WTC11 (cell line): ENCODE data around the gene ARMC9. TPM values are rescaled to one million over a fixed set of nuclear protein-coding genes. Genes with fewer than 3 reads are reported as not detected.

Experiments
- ATAC-seq: fragments of 200-7000 bp; cut with Tn5 transposase; 2 replicates; pipeline ENCODE4 v1.10.0; 2021; ENCODE audit warnings: mild to moderate bottlenecking, moderate library complexity
- CTCF ChIA-PET: fragments of 300-600 bp; sonication (Branson Sonifier 250); formaldehyde crosslinking; loops from one replicate; lab custom pipeline; 2021; ENCODE audit warnings: antibody characterized with exemption; lab: Charles Lee
- POLR2A ChIA-PET: fragments of 350-600 bp; sonication (Branson Sonifier 250); formaldehyde crosslinking; loops from one replicate; lab custom pipeline; 2021; ENCODE audit warnings: antibody characterized with exemption; lab: Charles Lee
- DNase-seq: peaks from one replicate; pipeline ENCODE4 v3.0.0; 2021; ENCODE audit warnings: low spot score
- H3K27ac Mint-ChIP-seq: 2 replicates; pipeline ENCODE4 v1.8.0; 2021; ENCODE audit warnings: mixed read lengths
- H3K27me3 Mint-ChIP-seq: 2 replicates; pipeline ENCODE4 v1.8.0; 2021; ENCODE audit warnings: low read depth, mild to moderate bottlenecking, moderate library complexity, mixed read lengths
- H3K36me3 Mint-ChIP-seq: 2 replicates; pipeline ENCODE4 v1.8.0; 2021; ENCODE audit warnings: mixed read lengths
- H3K4me1 Mint-ChIP-seq: 2 replicates; pipeline ENCODE4 v1.8.0; 2022; ENCODE audit warnings: mixed read lengths
- H3K4me3 Mint-ChIP-seq: 2 replicates; pipeline ENCODE4 v1.8.0; 2021; ENCODE audit warnings: mild to moderate bottlenecking, moderate library complexity, mixed read lengths
- H3K9me3 Mint-ChIP-seq: 2 replicates; pipeline ENCODE4 v1.8.0; 2021; ENCODE audit warnings: mixed read lengths
- AFF4 ChIP-seq: sonication (generic); formaldehyde crosslinking; IDR thresholded peaks from 2 replicates; pipeline ENCODE4 v1.8.1; 2023; ENCODE audit warnings: mild to moderate bottlenecking, missing genetic modification reagents, borderline replicate concordance
- ATF3 ChIP-seq: sonication (generic); formaldehyde crosslinking; conservative IDR thresholded peaks from 2 replicates; pipeline ENCODE4 v1.8.1; 2022; ENCODE audit warnings: mild to moderate bottlenecking, missing genetic modification reagents
- CREM ChIP-seq: sonication (generic); formaldehyde crosslinking; IDR thresholded peaks from 2 replicates; pipeline ENCODE4 v1.8.1; 2022; ENCODE audit warnings: mild to moderate bottlenecking, missing genetic modification reagents, moderate library complexity
- EMX1 ChIP-seq: fragments of 250-450 bp; sonication (Bioruptor Pico); IDR thresholded peaks from 2 replicates; pipeline ENCODE4 v1.8.0; 2021; ENCODE audit warnings: mild to moderate bottlenecking
- ESRRA ChIP-seq: sonication (generic); formaldehyde crosslinking; IDR thresholded peaks from 2 replicates; pipeline ENCODE4 v1.8.1; 2022; ENCODE audit warnings: mild to moderate bottlenecking, missing genetic modification reagents, borderline replicate concordance
- GTF2I ChIP-seq: fragments of 250-450 bp; sonication (Bioruptor Pico); conservative IDR thresholded peaks from 2 replicates; pipeline ENCODE4 v1.4.0; 2021; ENCODE audit warnings: mild to moderate bottlenecking
- IRF1 ChIP-seq: sonication (generic); formaldehyde crosslinking; IDR thresholded peaks from 2 replicates; pipeline ENCODE4 v1.8.0; 2023; ENCODE audit warnings: missing genetic modification reagents
- IRF2 ChIP-seq: sonication (generic); formaldehyde crosslinking; IDR thresholded peaks from 2 replicates; pipeline ENCODE4 v1.8.0; 2022; ENCODE audit warnings: low read depth, missing genetic modification reagents, borderline replicate concordance
- JAZF1 ChIP-seq: fragments of 250-450 bp; sonication (Bioruptor Pico); IDR thresholded peaks from 2 replicates; pipeline ENCODE4 v1.9.0; 2021; ENCODE audit warnings: moderate library complexity, mild to moderate bottlenecking, inconsistent platforms
- MYBL2 ChIP-seq: sonication (generic); formaldehyde crosslinking; IDR thresholded peaks from 2 replicates; pipeline ENCODE4 v1.8.1; 2023; ENCODE audit warnings: mild to moderate bottlenecking, moderate library complexity, missing genetic modification reagents
- NFE2L1 ChIP-seq: sonication (generic); formaldehyde crosslinking; IDR thresholded peaks from 2 replicates; pipeline ENCODE4 v1.8.1; 2023; ENCODE audit warnings: missing genetic modification reagents
- NFYB ChIP-seq: sonication (generic); formaldehyde crosslinking; conservative IDR thresholded peaks from 2 replicates; pipeline ENCODE4 v1.8.0; 2022; ENCODE audit warnings: low read depth, missing genetic modification reagents
- NR1H2 ChIP-seq: sonication (generic); formaldehyde crosslinking; IDR thresholded peaks from 2 replicates; pipeline ENCODE4 v1.9.0; 2021; ENCODE audit warnings: mild to moderate bottlenecking, moderate library complexity, missing genetic modification reagents
- RELA ChIP-seq: sonication (generic); formaldehyde crosslinking; IDR thresholded peaks from 2 replicates; pipeline ENCODE4 v1.8.1; 2022; ENCODE audit warnings: missing genetic modification reagents, mild to moderate bottlenecking, borderline replicate concordance
- SOX15 ChIP-seq: fragments of 250-450 bp; sonication (Bioruptor Pico); IDR thresholded peaks from 2 replicates; pipeline ENCODE4 v1.9.0; 2021; ENCODE audit warnings: mild to moderate bottlenecking
- TCF7 ChIP-seq: sonication (generic); formaldehyde crosslinking; IDR thresholded peaks from 2 replicates; pipeline ENCODE4 v1.8.0; 2022; ENCODE audit warnings: mild to moderate bottlenecking, low read depth, missing genetic modification reagents, moderate library complexity
- TP53 ChIP-seq: sonication (generic); formaldehyde crosslinking; IDR thresholded peaks from 2 replicates; pipeline ENCODE4 v1.8.1; 2023; ENCODE audit warnings: mild to moderate bottlenecking, missing genetic modification reagents
- ZNF281 ChIP-seq: sonication (generic); formaldehyde crosslinking; IDR thresholded peaks from 2 replicates; pipeline ENCODE4 v1.8.0; 2023; ENCODE audit warnings: mild to moderate bottlenecking, missing genetic modification reagents
- ZNF317 ChIP-seq: sonication (generic); formaldehyde crosslinking; IDR thresholded peaks from 2 replicates; pipeline ENCODE4 v1.8.1; 2023; ENCODE audit warnings: low read depth, mild to moderate bottlenecking, moderate library complexity, missing genetic modification reagents, borderline replicate concordance
- ZNF416 ChIP-seq: fragments of 250-450 bp; sonication (Bioruptor Pico); IDR thresholded peaks from 2 replicates; pipeline ENCODE4 v1.9.0; 2021; ENCODE audit warnings: mild to moderate bottlenecking, inconsistent platforms
- ZNF532 ChIP-seq: fragments of 250-450 bp; sonication (Bioruptor Pico); IDR thresholded peaks from 2 replicates; pipeline ENCODE4 v1.9.0; 2021; ENCODE audit warnings: mild to moderate bottlenecking, borderline replicate concordance
- total RNA-seq: library from RNA; stranded (reverse); gene quantifications from 3 replicates; pipeline ENCODE4 v1.2.3, GENCODE V29; 2021

The ARMC9 gene
- total RNA-seq, 1 experiment from 2014 or later = 34.9 TPM

- TF ChIP-seq AFF4 = no peak
- no peak for TF ChIP-seq ZNF317 (CRISPR knock-in tag)
- no peak for TF ChIP-seq MYBL2 (CRISPR knock-in tag)
- TF ChIP-seq ESRRA = no peak
- no peak for TF ChIP-seq NR1H2 (CRISPR knock-in tag)
- TF ChIP-seq EMX1 (CRISPR knock-in tag) = no peak
- TF ChIP-seq TP53 (CRISPR knock-in tag) = no peak
- no peak for TF ChIP-seq CREM (CRISPR knock-in tag)
- TF ChIP-seq TCF7 = no peak
- no peak for TF ChIP-seq GTF2I
- no peak for TF ChIP-seq ATF3 (CRISPR knock-in tag)
- TF ChIP-seq ZNF416 (CRISPR knock-in tag) = no peak
- no peak for TF ChIP-seq NFE2L1 (CRISPR knock-in tag)
- no peak for TF ChIP-seq JAZF1
- TF ChIP-seq SOX15 (CRISPR knock-in tag) = no peak
- no peak for TF ChIP-seq NFYB (CRISPR knock-in tag)
- TF ChIP-seq, all 79 proteins: peak for 0
These were observed 163.5 kb downstream of the ARMC9 start (continued) for GRCh38 chr2:231361701-231362554.

GRCh38 chr2:231362555-231363184, 164.2 kb downstream of the ARMC9 start:
- H3K27ac Mint-ChIP-seq = peak overlapping the region; percentile 51
- H3K4me1 Mint-ChIP-seq = peaks cover 56% of the 10 kb centered on the region
- POLR2A ChIA-PET = interaction anchor here (0.6 to 1.1 kb wide), 3 partner anchors 8 to 157 kb away, joined by 3 read pairs; no protein-coding TSS in a partner anchor
- no peak for TF ChIP-seq RELA (CRISPR knock-in tag)
- H3K4me3 Mint-ChIP-seq = no peak overlapping the region
- H3K27me3 Mint-ChIP-seq = no peaks in the 10 kb centered on the region
- DNase-seq (no peak), ATAC-seq (no peak)
- H3K9me3 Mint-ChIP-seq = no peaks in the 10 kb centered on the region
- peaks cover 3% of the 10 kb centered on the region for H3K36me3 Mint-ChIP-seq
- CTCF ChIA-PET = interaction anchor here (0.7 to 7.2 kb wide), 6 partner anchors 8 to 48 kb away, joined by 4 to 33 read pairs (median 4); no protein-coding TSS in a partner anchor

- ATAC-seq (no peak), DNase-seq (no peak)
- Mint-ChIP-seq H3K4me3 (no peak overlapping the region), H3K27ac (peak overlapping the region; percentile 32; the same call in 1 of the 2 replicates), H3K4me1 (peaks cover 58% of the 10 kb centered on the region), H3K9me3 (no peaks in the 10 kb centered on the region), H3K36me3 (peaks cover 7% of the 10 kb centered on the region), H3K27me3 (no peaks in the 10 kb centered on the region)
- ChIA-PET POLR2A (interaction anchor here (1.1 kb wide), 1 partner anchor 79 kb away, joined by 3 read pairs; no protein-coding TSS in a partner anchor), CTCF (interaction anchor here (1.4 to 7.2 kb wide), 4 partner anchors 29 to 88 kb away, joined by 3 to 33 read pairs (median 3); no protein-coding TSS in a partner anchor)
- TF ChIP-seq ZNF532 (CRISPR knock-in tag) (no peak), MYBL2 (CRISPR knock-in tag) (no peak), IRF1 (CRISPR knock-in tag) (no peak), ZNF281 (no peak), TCF7 (no peak), IRF2 (CRISPR knock-in tag) (no peak)
These were observed 165.6 kb downstream of the ARMC9 start for GRCh38 chr2:231364061-231364460.
